NT2/D1 (cell line): ENCODE data around the gene ELFN1.

Source experiments
- DNase-seq: peaks from one replicate; pipeline ENCODE4 v3.0.0-alpha.2; 2011; ENCODE audit warnings: low read depth, low spot score
- H3K27me3 ChIP-seq: 2 replicates; pipeline ENCODE4 v1.6.0; 2011; ENCODE audit warnings: mild to moderate bottlenecking; ENCODE audit not compliant: insufficient read length, insufficient read depth
- H3K36me3 ChIP-seq: 2 replicates; pipeline ENCODE4 v1.6.1; 2011; ENCODE audit warnings: mild to moderate bottlenecking, low read length, mixed read lengths; ENCODE audit not compliant: insufficient read depth, insufficient read length
- H3K4me1 ChIP-seq: 2 replicates; pipeline ENCODE4 v1.5.1; 2011; ENCODE audit not compliant: insufficient read depth, insufficient read length
- H3K4me3 ChIP-seq: 2 replicates; pipeline ENCODE4 v1.5.1; 2011; ENCODE audit warnings: low read depth; ENCODE audit not compliant: insufficient read length
- H3K9ac ChIP-seq: 2 replicates; pipeline ENCODE4 v1.6.0; 2011; ENCODE audit warnings: low read depth; ENCODE audit not compliant: insufficient read length
- H3K9me3 ChIP-seq: 2 replicates; pipeline ENCODE4 v1.5.1; 2011; ENCODE audit warnings: mild to moderate bottlenecking, low read length; ENCODE audit not compliant: insufficient read depth
- SUZ12 ChIP-seq: IDR thresholded peaks from 2 replicates; pipeline ENCODE4 v1.6.1; 2011; ENCODE audit not compliant: insufficient read length, insufficient read depth; ENCODE audit errors: extremely low read depth
- YY1 ChIP-seq: IDR thresholded peaks from 2 replicates; pipeline ENCODE4 v1.6.1; 2011; ENCODE audit not compliant: insufficient read length, insufficient read depth
- ZNF274 ChIP-seq: IDR thresholded peaks from 2 replicates; pipeline ENCODE4 v1.6.1; 2011; ENCODE audit warnings: mild to moderate bottlenecking, low read depth, low read length

The ELFN1 gene

GRCh38 chr7:1745576-1746490 lies 75.8 kb downstream of the ELFN1 start:
- peaks cover 9% of the 10 kb centered on the region for H3K4me1 ChIP-seq
- no peak for DNase-seq
- H3K27me3 ChIP-seq: no peaks in the 10 kb centered on the region
- H3K9ac ChIP-seq: no peak overlapping the region
- no peak overlapping the region for H3K4me3 ChIP-seq
- H3K36me3 ChIP-seq: peaks cover 24% of the 10 kb centered on the region
- no peak for TF ChIP-seq YY1
- no peak for TF ChIP-seq SUZ12
- no peak for TF ChIP-seq ZNF274
- H3K9me3 ChIP-seq: no peaks in the 10 kb centered on the region

GRCh38 chr7:1746491-1746975 lies 76.5 kb downstream of the ELFN1 start:
- no peak overlapping the region for H3K9ac ChIP-seq
- no peaks in the 10 kb centered on the region for H3K27me3 ChIP-seq
- peaks cover 24% of the 10 kb centered on the region for H3K36me3 ChIP-seq
- TF ChIP-seq YY1 (no peak), SUZ12 (no peak), ZNF274 (no peak)
- no peak for DNase-seq
- H3K4me3 ChIP-seq: no peak overlapping the region
- H3K9me3 ChIP-seq: no peaks in the 10 kb centered on the region
- H3K4me1 ChIP-seq: peaks cover 15% of the 10 kb centered on the region

- no peaks in the 10 kb centered on the region for H3K9me3 ChIP-seq
- DNase-seq: no peak
- no peaks in the 10 kb centered on the region for H3K27me3 ChIP-seq
- H3K4me3 ChIP-seq: no peak overlapping the region
- TF ChIP-seq ZNF274 (no peak), SUZ12 (no peak), YY1 (no peak)
- H3K4me1 ChIP-seq: peaks cover 15% of the 10 kb centered on the region
- H3K36me3 ChIP-seq: peaks cover 24% of the 10 kb centered on the region
- H3K9ac ChIP-seq: no peak overlapping the region
Measured at GRCh38 chr7:1747004-1747801, 77.1 kb downstream of the ELFN1 start.

- no peak overlapping the region for H3K4me3 ChIP-seq
- peaks cover 7% of the 10 kb centered on the region for H3K27me3 ChIP-seq
- DNase-seq: no peak
- H3K9ac ChIP-seq: peak overlapping the region; percentile 64
- TF ChIP-seq SUZ12 (no peak), ZNF274 (no peak), YY1 (no peak)
- no peaks in the 10 kb centered on the region for H3K9me3 ChIP-seq
- peaks cover 24% of the 10 kb centered on the region for H3K36me3 ChIP-seq
- peaks cover 15% of the 10 kb centered on the region for H3K4me1 ChIP-seq
Measured at GRCh38 chr7:1748076-1748838, 78.2 kb downstream of the ELFN1 start.

- Histone ChIP-seq H3K36me3 (peaks cover 24% of the 10 kb centered on the region), H3K27me3 (peaks cover 12% of the 10 kb centered on the region), H3K9ac (no peak overlapping the region), H3K9me3 (no peaks in the 10 kb centered on the region), H3K4me1 (peaks cover 15% of the 10 kb centered on the region), H3K4me3 (no peak overlapping the region)
- TF ChIP-seq ZNF274 (no peak), YY1 (no peak)
- no peak for DNase-seq
Measured at GRCh38 chr7:1748839-1749173, 78.7 kb downstream of the ELFN1 start.

- Histone ChIP-seq H3K27me3 (peaks cover 18% of the 10 kb centered on the region), H3K9ac (peak overlapping the region; percentile 21), H3K9me3 (no peaks in the 10 kb centered on the region), H3K4me3 (no peak overlapping the region), H3K4me1 (peaks cover 15% of the 10 kb centered on the region), H3K36me3 (peaks cover 24% of the 10 kb centered on the region)
- DNase-seq: no peak
- no peak for TF ChIP-seq SUZ12
- no peak for TF ChIP-seq YY1
- no peak for TF ChIP-seq ZNF274
Measured at GRCh38 chr7:1749351-1749863, 79.3 kb downstream of the ELFN1 start.
